GM12801 (cell line): Measurements from ENCODE around the gene FAM240B.

Experiments
- CTCF ChIP-seq: IDR thresholded peaks from one replicate; pipeline ENCODE4 v1.5.1; 2011; ENCODE audit warnings: control low read depth; ENCODE audit not compliant: insufficient read length; ENCODE audit errors: extremely low read depth

The FAM240B gene

GRCh38 chr9:38724754-38725153 is 4.8 kb upstream of the FAM240B start:
- no peak for TF ChIP-seq CTCF

- no peak for TF ChIP-seq CTCF
Observed at GRCh38 chr9:38718148-38718547, 1.8 kb downstream of the FAM240B start.

GRCh38 chr9:38715684-38716083 is 4.2 kb downstream of the FAM240B start:
- no peak for TF ChIP-seq CTCF

GRCh38 chr9:38713426-38713825 is 6.5 kb downstream of the FAM240B start:
- no peak for TF ChIP-seq CTCF

GRCh38 chr9:38708759-38709158 is 11.2 kb downstream of the FAM240B start:
- TF ChIP-seq CTCF = no peak

- TF ChIP-seq CTCF = no peak
Observed at GRCh38 chr9:38707885-38708637, 11.9 kb downstream of the FAM240B start.

- TF ChIP-seq CTCF = no peak
Observed at GRCh38 chr9:38706493-38706892, 13.4 kb downstream of the FAM240B start.
